Gastroesophageal sphincter (tissue), 3 donors: ENCODE data around the gene PCDHGC4.

Source experiments
- CTCF ChIP-seq, 4 experiments: fragments of 200-600 bp in 2 of 4; fragments of 450-650 bp in 2 of 4; sonication (generic) in 1 of 4; IDR thresholded peaks; one replicate each; pipeline ENCODE4 v1.5.1; 2017 to 2019; ENCODE audit warnings: antibody characterized with exemption in 4 of 4, mild to moderate bottlenecking in 2 of 4, moderate library complexity in 2 of 4
- POLR2A ChIP-seq, 2 donors: fragments of 450-650 bp; IDR thresholded peaks; one replicate each; pipeline ENCODE4 v1.6.1; 2017; ENCODE audit warnings: antibody characterized with exemption in 2 of 2, mild to moderate bottlenecking in 2 of 2, moderate library complexity in 1 of 2
- POLR2AphosphoS5 ChIP-seq: sonication (generic); formaldehyde crosslinking; IDR thresholded peaks from one replicate; pipeline ENCODE4 v1.6.1; 2017; ENCODE audit warnings: antibody characterized with exemption

- TF ChIP-seq CTCF (IDR thresholded peaks at IDR 0.05) = no peak
- TF ChIP-seq POLR2AphosphoS5 = no peak
- no peak for TF ChIP-seq POLR2A (IDR thresholded peaks at IDR 0.05)
These were observed at the start of gene PCDHGC4 for GRCh38 chr5:141484641-141485311.
